ENCODE results near the gene SMARCA2. TPM values are rescaled to one million over a fixed set of nuclear protein-coding genes. Genes with fewer than 3 reads are reported as not detected.
A peak's percentile ranks its signal among the peaks of the same experiment; 100 is the strongest.

Gene SMARCA2
- total RNA-seq, 6 experiments from 2014 or later, result 73.2 to 113 (median 96.6) TPM

GRCh38 chr9:2096376-2096970, 81.3 kb downstream of the SMARCA2 start:
- no peak for TF ChIP-seq CTCF (IDR thresholded peaks at IDR 0.05)
- Mint-ChIP-seq H3K4me1 (ENCODE audit: low read depth) (peaks cover 18% of the 10 kb centered on the region), H3K36me3 (ENCODE audit: low read depth) (peaks cover 32% of the 10 kb centered on the region), H3K27ac (peak overlapping the region; percentile 19; the same call in 1 of the 2 replicates), H3K4me3 (no peak overlapping the region), H3K27me3 (ENCODE audit: insufficient read depth) (no peaks in the 10 kb centered on the region; the same call in none of the 2 replicates), H3K9me3 (no peaks in the 10 kb centered on the region)
- no peak for DNase-seq

GRCh38 chr9:2106666-2107065, 91.5 kb downstream of the SMARCA2 start:
- peaks cover 34% of the 10 kb centered on the region for H3K36me3 Mint-ChIP-seq (ENCODE audit: low read depth)
- H3K27ac Mint-ChIP-seq, result no peak overlapping the region
- H3K9me3 Mint-ChIP-seq, result no peaks in the 10 kb centered on the region
- H3K4me3 Mint-ChIP-seq, result no peak overlapping the region
- no peak for TF ChIP-seq CTCF (IDR thresholded peaks at IDR 0.05)
- H3K4me1 Mint-ChIP-seq (ENCODE audit: low read depth), result peaks cover 31% of the 10 kb centered on the region
- H3K27me3 Mint-ChIP-seq (ENCODE audit: insufficient read depth), result 0 out of 2 replicates have a peak, but pooled peaks cover 2% of the 10 kb centered on the region
- DNase-seq, result no peak

GRCh38 chr9:2107906-2108451, 92.8 kb downstream of the SMARCA2 start:
- Mint-ChIP-seq H3K27me3 (ENCODE audit: insufficient read depth) (0 out of 2 replicates have a peak, but pooled peaks cover 2% of the 10 kb centered on the region), H3K4me1 (ENCODE audit: low read depth) (peaks cover 31% of the 10 kb centered on the region), H3K9me3 (no peaks in the 10 kb centered on the region), H3K27ac (peak overlapping the region; percentile 69; the same call in 1 of the 2 replicates), H3K4me3 (no peak overlapping the region), H3K36me3 (ENCODE audit: low read depth) (peaks cover 41% of the 10 kb centered on the region)
- TF ChIP-seq CTCF (IDR thresholded peaks at IDR 0.05), result no peak
- DNase-seq, result no peak

- no peak for TF ChIP-seq CTCF (IDR thresholded peaks at IDR 0.05)
- Mint-ChIP-seq H3K4me1 (ENCODE audit: low read depth) (peaks cover 31% of the 10 kb centered on the region), H3K27me3 (ENCODE audit: insufficient read depth) (0 out of 2 replicates have a peak, but pooled peaks cover 2% of the 10 kb centered on the region), H3K4me3 (peak overlapping the region; percentile 58), H3K9me3 (no peaks in the 10 kb centered on the region), H3K27ac (peak overlapping the region; percentile 69), H3K36me3 (ENCODE audit: low read depth) (peaks cover 43% of the 10 kb centered on the region)
- DNase-seq, result peak; percentile 44
Measured at GRCh38 chr9:2109069-2109650, 94.0 kb downstream of the SMARCA2 start.

- H3K27ac Mint-ChIP-seq, result peak overlapping the region; percentile 69
- no peak overlapping the region for H3K4me3 Mint-ChIP-seq
- TF ChIP-seq CTCF (IDR thresholded peaks at IDR 0.05), result no peak
- no peak for DNase-seq
- H3K36me3 Mint-ChIP-seq (ENCODE audit: low read depth), result peaks cover 43% of the 10 kb centered on the region
- H3K27me3 Mint-ChIP-seq (ENCODE audit: insufficient read depth), result 0 out of 2 replicates have a peak, but pooled peaks cover 2% of the 10 kb centered on the region
- H3K4me1 Mint-ChIP-seq (ENCODE audit: low read depth), result peaks cover 31% of the 10 kb centered on the region
- no peaks in the 10 kb centered on the region for H3K9me3 Mint-ChIP-seq
Measured at GRCh38 chr9:2110036-2110435, 94.9 kb downstream of the SMARCA2 start.

Measured in HFFc6 (cell line).